MM.1S (cell line): Measurements from ENCODE around the gene TPX2.

ENCODE experiments used
- DNase-seq: peaks from one replicate; pipeline ENCODE4 v3.0.0-alpha.2; 2015
- H2AFZ ChIP-seq: fragments of 300-600 bp; sonication (generic); 2 replicates; pipeline ENCODE4 v1.6.0; 2016; ENCODE audit warnings: antibody characterized with exemption, low read length
- H3F3A ChIP-seq: fragments of 300-600 bp; sonication (generic); 2 replicates; pipeline ENCODE4 v1.6.1; 2016; ENCODE audit warnings: mild to moderate bottlenecking, antibody characterized with exemption, low read length, moderate library complexity, mixed read lengths; ENCODE audit not compliant: insufficient read depth
- H3K27ac ChIP-seq: fragments of 300-600 bp; sonication (generic); 2 replicates; pipeline ENCODE4 v1.5.1; 2016; ENCODE audit warnings: mild to moderate bottlenecking, low read length
- H3K27me3 ChIP-seq: fragments of 300-600 bp; sonication (generic); replicated peaks from 2 replicates; pipeline ENCODE4 v1.6.0; 2016; ENCODE audit warnings: low read length; ENCODE audit not compliant: insufficient read depth
- H3K36me3 ChIP-seq: fragments of 300-600 bp; sonication (generic); replicated peaks from 2 replicates; pipeline ENCODE4 v1.6.1; 2016; ENCODE audit warnings: mild to moderate bottlenecking, low read length, mixed read lengths; ENCODE audit not compliant: insufficient read depth
- H3K4me1 ChIP-seq: fragments of 300-600 bp; sonication (generic); 2 replicates; pipeline ENCODE4 v1.6.1; 2016; ENCODE audit warnings: low read length, mixed read lengths
- H3K4me2 ChIP-seq: fragments of 300-600 bp; sonication (generic); 2 replicates; pipeline ENCODE4 v1.6.0; 2016; ENCODE audit warnings: low read depth, low read length
- H3K4me3 ChIP-seq: fragments of 300-600 bp; sonication (generic); 2 replicates; pipeline ENCODE4 v1.5.1; 2016; ENCODE audit warnings: low read length, mixed read lengths
- H3K79me2 ChIP-seq: fragments of 300-600 bp; sonication (generic); 2 replicates; pipeline ENCODE4 v1.6.1; 2016; ENCODE audit warnings: mixed run types, low read length, mixed read lengths
- H3K9ac ChIP-seq: fragments of 300-600 bp; sonication (generic); 2 replicates; pipeline ENCODE4 v1.6.1; 2016; ENCODE audit warnings: low read length, mixed read lengths
- H3K9me2 ChIP-seq: fragments of 300-600 bp; sonication (generic); replicated peaks from 2 replicates; pipeline ENCODE4 v1.6.1; 2016; ENCODE audit warnings: mild to moderate bottlenecking, low read length, mixed read lengths; ENCODE audit not compliant: insufficient read depth
- H3K9me3 ChIP-seq: fragments of 300-600 bp; sonication (generic); replicated peaks from 2 replicates; pipeline ENCODE4 v1.6.1; 2016; ENCODE audit warnings: mild to moderate bottlenecking, low read length, mixed read lengths; ENCODE audit not compliant: insufficient read depth
- H4K20me1 ChIP-seq: fragments of 300-600 bp; sonication (generic); 2 replicates; pipeline ENCODE4 v1.6.1; 2016; ENCODE audit warnings: mild to moderate bottlenecking, low read length, moderate library complexity, mixed read lengths; ENCODE audit not compliant: insufficient read depth
- EZH2 ChIP-seq: fragments of 300-600 bp; sonication (generic); optimal IDR thresholded peaks from 2 replicates; pipeline ENCODE3; 2017; ENCODE audit warnings: low read depth, mild to moderate bottlenecking, antibody characterized with exemption, low read length, mixed read lengths
- EZH2phosphoT487 ChIP-seq: fragments of 300-600 bp; sonication (generic); IDR thresholded peaks from 2 replicates; pipeline ENCODE4 v1.6.1; 2018; ENCODE audit warnings: antibody characterized with exemption, low read length
- TF ChIP-seq, protein P1 (sequence below): fragments of 300-600 bp; sonication (generic); IDR thresholded peaks from 2 replicates; pipeline ENCODE4 v1.5.1; 2016; ENCODE audit warnings: antibody characterized with exemption, low read length, mixed read lengths

Gene TPX2

GRCh38 chr20:31836853-31837608 lies 97.9 kb downstream of the TPX2 start:
- Histone ChIP-seq H3K9me2 (no peaks in the 10 kb centered on the region), H3K27ac (no peak overlapping the region), H3K27me3 (peaks cover 40% of the 10 kb centered on the region), H3K4me3 (no peak overlapping the region), H4K20me1 (no peaks in the 10 kb centered on the region), H2AFZ (no peak overlapping the region), H3K79me2 (no peaks in the 10 kb centered on the region), H3K9ac (no peak overlapping the region), H3K36me3 (no peaks in the 10 kb centered on the region), H3F3A (no peaks in the 10 kb centered on the region), H3K4me2 (peak overlapping the region; percentile 62), H3K4me1 (peaks cover 26% of the 10 kb centered on the region), H3K9me3 (no peaks in the 10 kb centered on the region)
- DNase-seq: no peak
- no peak for TF ChIP-seq EZH2
- TF ChIP-seq EZH2phosphoT487: no peak
- TF ChIP-seq, protein P1, sequence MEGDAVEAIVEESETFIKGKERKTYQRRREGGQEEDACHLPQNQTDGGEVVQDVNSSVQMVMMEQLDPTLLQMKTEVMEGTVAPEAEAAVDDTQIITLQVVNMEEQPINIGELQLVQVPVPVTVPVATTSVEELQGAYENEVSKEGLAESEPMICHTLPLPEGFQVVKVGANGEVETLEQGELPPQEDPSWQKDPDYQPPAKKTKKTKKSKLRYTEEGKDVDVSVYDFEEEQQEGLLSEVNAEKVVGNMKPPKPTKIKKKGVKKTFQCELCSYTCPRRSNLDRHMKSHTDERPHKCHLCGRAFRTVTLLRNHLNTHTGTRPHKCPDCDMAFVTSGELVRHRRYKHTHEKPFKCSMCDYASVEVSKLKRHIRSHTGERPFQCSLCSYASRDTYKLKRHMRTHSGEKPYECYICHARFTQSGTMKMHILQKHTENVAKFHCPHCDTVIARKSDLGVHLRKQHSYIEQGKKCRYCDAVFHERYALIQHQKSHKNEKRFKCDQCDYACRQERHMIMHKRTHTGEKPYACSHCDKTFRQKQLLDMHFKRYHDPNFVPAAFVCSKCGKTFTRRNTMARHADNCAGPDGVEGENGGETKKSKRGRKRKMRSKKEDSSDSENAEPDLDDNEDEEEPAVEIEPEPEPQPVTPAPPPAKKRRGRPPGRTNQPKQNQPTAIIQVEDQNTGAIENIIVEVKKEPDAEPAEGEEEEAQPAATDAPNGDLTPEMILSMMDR: no peak

DNA sequence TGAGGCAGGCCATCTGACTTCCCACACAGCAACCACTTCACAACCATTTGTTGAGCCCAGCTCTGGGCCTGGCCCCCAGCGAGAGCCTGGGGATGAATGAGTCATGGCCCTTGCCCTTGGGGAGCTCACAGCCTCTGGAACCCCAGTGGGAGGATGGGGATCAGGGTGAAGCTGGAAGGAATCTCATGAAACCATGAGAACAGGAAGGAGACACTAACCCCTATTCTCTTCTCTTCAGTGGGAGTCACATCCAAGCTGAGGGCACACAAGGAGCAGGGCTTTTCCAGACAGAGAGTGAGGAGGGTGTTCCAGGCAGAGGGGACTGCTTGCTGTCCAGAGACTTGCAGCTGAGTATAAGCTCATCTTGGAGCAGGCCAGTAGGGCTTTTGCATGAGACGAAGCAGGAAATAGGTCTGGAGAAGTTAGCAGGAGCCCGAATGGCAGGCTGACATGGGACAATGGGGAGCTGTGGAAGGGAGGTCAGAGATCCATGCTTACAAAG lies 98.9 kb downstream of the TPX2 start:
- H3K27me3 ChIP-seq: peaks cover 49% of the 10 kb centered on the region
- H3K4me2 ChIP-seq: no peak overlapping the region
- no peaks in the 10 kb centered on the region for H3F3A ChIP-seq
- no peak overlapping the region for H3K27ac ChIP-seq
- H3K4me1 ChIP-seq: peaks cover 26% of the 10 kb centered on the region
- TF ChIP-seq, protein P1: no peak
- no peak for TF ChIP-seq EZH2phosphoT487
- no peak for TF ChIP-seq EZH2
- no peaks in the 10 kb centered on the region for H3K36me3 ChIP-seq
- H3K9me3 ChIP-seq: no peaks in the 10 kb centered on the region
- H3K9me2 ChIP-seq: no peaks in the 10 kb centered on the region
- no peak for DNase-seq
- H4K20me1 ChIP-seq: no peaks in the 10 kb centered on the region
- H2AFZ ChIP-seq: no peak overlapping the region
- H3K79me2 ChIP-seq: no peaks in the 10 kb centered on the region
- H3K9ac ChIP-seq: no peak overlapping the region
- H3K4me3 ChIP-seq: no peak overlapping the region

DNA sequence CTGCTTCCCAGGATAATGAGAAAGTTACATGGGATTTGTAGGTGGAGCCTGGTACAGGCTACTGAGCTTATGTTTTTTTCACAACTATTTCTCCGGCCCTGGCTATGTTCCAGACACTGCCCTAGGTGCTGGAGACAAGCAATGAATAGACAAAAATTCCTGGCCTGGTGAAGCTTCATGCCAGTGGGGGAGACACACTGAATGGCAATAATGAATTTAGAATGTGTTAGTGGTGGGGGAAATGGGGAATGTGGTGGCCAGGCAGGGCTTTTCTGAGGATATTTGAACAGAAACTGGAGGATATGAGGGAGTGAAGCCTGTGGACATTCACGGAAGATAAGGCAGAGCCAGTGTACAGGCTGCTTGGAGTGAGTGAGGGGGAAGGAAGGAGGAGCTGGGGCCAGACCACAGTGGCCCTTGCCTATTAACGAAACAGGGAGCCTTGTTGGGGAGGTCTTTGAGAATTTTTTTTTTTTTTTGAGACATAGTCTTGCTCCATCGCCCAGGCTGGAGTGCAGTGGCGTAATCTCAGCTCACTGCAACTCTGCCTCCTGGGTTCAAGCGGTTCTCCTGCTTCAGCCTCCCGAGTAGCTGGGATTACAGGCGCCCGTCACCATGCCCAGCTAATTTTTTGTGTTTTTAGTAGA lies 99.7 kb downstream of the TPX2 start:
- Histone ChIP-seq H3K9ac (no peak overlapping the region), H3K36me3 (no peaks in the 10 kb centered on the region), H3K9me2 (no peaks in the 10 kb centered on the region), H2AFZ (no peak overlapping the region), H4K20me1 (no peaks in the 10 kb centered on the region), H3K79me2 (no peaks in the 10 kb centered on the region), H3K4me3 (no peak overlapping the region), H3F3A (no peaks in the 10 kb centered on the region), H3K9me3 (no peaks in the 10 kb centered on the region), H3K27ac (no peak overlapping the region), H3K27me3 (peaks cover 57% of the 10 kb centered on the region), H3K4me2 (no peak overlapping the region), H3K4me1 (peaks cover 26% of the 10 kb centered on the region)
- TF ChIP-seq EZH2phosphoT487: no peak
- DNase-seq: no peak
